Sigmoid colon (tissue), 4 donors: ENCODE results near the gene COBLL1.

Experiments used
- CTCF ChIP-seq, 4 experiments: fragments of 450-650 bp in 3 of 4; fragments of 200-600 bp in 1 of 4; IDR thresholded peaks; one replicate each; pipeline ENCODE4 v1.5.1; 2016 to 2019; ENCODE audit warnings: antibody characterized with exemption in 4 of 4, mild to moderate bottlenecking in 3 of 4, moderate library complexity in 2 of 4
- POLR2AphosphoS5 ChIP-seq, 4 donors: sonication (generic); formaldehyde crosslinking; IDR thresholded peaks; one replicate each; pipeline ENCODE4 v1.6.1; 2017; ENCODE audit warnings: antibody characterized with exemption in 4 of 4

GRCh38 chr2:164657129-164657528, 184.5 kb downstream of the COBLL1 start:
- TF ChIP-seq CTCF (IDR thresholded peaks at IDR 0.05) = no peak
- no peak for TF ChIP-seq POLR2AphosphoS5 (IDR thresholded peaks at IDR 0.05)
